ENCODE measurements around the gene KDM8.
"Not testable (repeated sequence)": the region's sequence is repeated elsewhere in the genome, so short reads cannot be mapped to it uniquely, and the experiment has no call there.

Gene KDM8

GRCh38 chr16:27253526-27253930 lies 50.2 kb downstream of the KDM8 start:
- TF ChIP-seq CTCF (IDR thresholded peaks at IDR 0.05; ENCODE audit: control insufficient read depth, insufficient read depth, low read depth, low read length, missing control alignments) = no peak
- DNase-seq (ENCODE audit: low read depth) = no peak
- no peak overlapping the region for H3K4me3 ChIP-seq (ENCODE audit: control insufficient read depth, low read depth, low read length)

GRCh38 chr16:27254262-27254811 lies 51.0 kb downstream of the KDM8 start:
- no peak for TF ChIP-seq CTCF (IDR thresholded peaks at IDR 0.05; ENCODE audit: control insufficient read depth, insufficient read depth, low read depth, low read length, missing control alignments)
- H3K4me3 ChIP-seq (ENCODE audit: control insufficient read depth, low read depth, low read length) = no peak overlapping the region
- no peak for DNase-seq (ENCODE audit: low read depth)

- H3K4me3 ChIP-seq (ENCODE audit: control insufficient read depth, low read depth, low read length) = no peak overlapping the region
- no peak for TF ChIP-seq CTCF (IDR thresholded peaks at IDR 0.05; ENCODE audit: control insufficient read depth, insufficient read depth, low read depth, low read length, missing control alignments)
- DNase-seq (ENCODE audit: low read depth) = no peak
Measured at GRCh38 chr16:27256861-27257260, 53.5 kb downstream of the KDM8 start.

GRCh38 chr16:27257271-27257670 lies 53.9 kb downstream of the KDM8 start:
- H3K4me3 ChIP-seq (ENCODE audit: control insufficient read depth, low read depth, low read length) = no peak overlapping the region
- no peak for TF ChIP-seq CTCF (IDR thresholded peaks at IDR 0.05; ENCODE audit: control insufficient read depth, insufficient read depth, low read depth, low read length, missing control alignments)
- DNase-seq (ENCODE audit: low read depth) = no peak

- no peak for TF ChIP-seq CTCF (IDR thresholded peaks at IDR 0.05; ENCODE audit: control insufficient read depth, insufficient read depth, low read depth, low read length, missing control alignments)
- no peak for DNase-seq (ENCODE audit: low read depth)
- H3K4me3 ChIP-seq (ENCODE audit: control insufficient read depth, low read depth, low read length) = no peak overlapping the region
Measured at GRCh38 chr16:27258241-27258734, 55.0 kb downstream of the KDM8 start.

- no peak overlapping the region for H3K4me3 ChIP-seq (ENCODE audit: control insufficient read depth, low read depth, low read length)
- TF ChIP-seq CTCF (IDR thresholded peaks at IDR 0.05; ENCODE audit: control insufficient read depth, insufficient read depth, low read depth, low read length, missing control alignments) = no peak
- DNase-seq (ENCODE audit: low read depth) = no peak
Measured at GRCh38 chr16:27259710-27260109, 56.4 kb downstream of the KDM8 start.

- not testable (repeated sequence) for H3K4me3 ChIP-seq (ENCODE audit: control insufficient read depth, low read depth, low read length); DNase-seq (ENCODE audit: low read depth)
Measured at GRCh38 chr16:27262904-27263423, 59.6 kb downstream of the KDM8 start.
